ENCODE results near the gene MPL.
A peak's percentile ranks its signal among the peaks of the same experiment; 100 is the strongest.

MPL gene

GRCh38 chr1:43339584-43340232, 2.1 kb downstream of the MPL start:
- H3K23ac ChIP-seq (ENCODE audit: low read length): no peak overlapping the region
- H2BK5ac ChIP-seq (ENCODE audit: low read depth, low read length, poor library complexity): no peak overlapping the region
- no peak overlapping the region for H2BK120ac ChIP-seq (ENCODE audit: insufficient read depth, low read length, poor library complexity)
- H4K8ac ChIP-seq (ENCODE audit: low read depth, low read length): no peak overlapping the region
- H3K14ac ChIP-seq (ENCODE audit: low read length): no peak overlapping the region
- peak overlapping the region; percentile 51 for H2AK5ac ChIP-seq (ENCODE audit: low read length)
- H3K79me2 ChIP-seq (ENCODE audit: control insufficient read depth, insufficient read depth, low read length, poor library complexity): no peaks in the 10 kb centered on the region
- H4K12ac ChIP-seq (ENCODE audit: low read depth, low read length): no peak overlapping the region
- no peak overlapping the region for H3K4ac ChIP-seq (ENCODE audit: low read depth, low read length)
- H3K9ac ChIP-seq (ENCODE audit: low read length): no peak overlapping the region
- no peaks in the 10 kb centered on the region for H3K79me1 ChIP-seq (ENCODE audit: low read length)
- H2BK12ac ChIP-seq (ENCODE audit: low read length): no peak overlapping the region
- no peak for DNase-seq
- no peak overlapping the region for H4K91ac ChIP-seq (ENCODE audit: low read depth, low read length)
- H2AFZ ChIP-seq (ENCODE audit: insufficient read depth, low read length, poor library complexity): no peak overlapping the region
- H3K9me3 ChIP-seq (ENCODE audit: insufficient read depth, low read depth, low read length): peaks cover 2% of the 10 kb centered on the region
- H3K27ac ChIP-seq (ENCODE audit: low read depth, low read length): no peak overlapping the region
- no peaks in the 10 kb centered on the region for H3K4me1 ChIP-seq (ENCODE audit: control insufficient read depth in 1 of 2, insufficient read depth in 2 of 2, low read length in 2 of 2)
- no peak overlapping the region for H3K18ac ChIP-seq (ENCODE audit: low read length)
- no CpG with 5 or more reads among the region's 6 CpGs for WGBS (ENCODE audit: extremely low coverage, insufficient coverage, insufficient read length)
- no peak overlapping the region for H3K4me2 ChIP-seq (ENCODE audit: low read length)
- no peak overlapping the region for H3K4me3 ChIP-seq (ENCODE audit: low read depth, low read length)
- H3K27me3 ChIP-seq (ENCODE audit: insufficient read depth, low read length): no peaks in the 10 kb centered on the region
- H3K36me3 ChIP-seq (ENCODE audit: control insufficient read depth in 1 of 2, insufficient read depth in 2 of 2, low read length in 2 of 2): no peaks in the 10 kb centered on the region

- H4K12ac ChIP-seq (ENCODE audit: low read depth, low read length): no peak overlapping the region
- DNase-seq: no peak
- H3K23ac ChIP-seq (ENCODE audit: low read length): no peak overlapping the region
- no peak overlapping the region for H3K4me2 ChIP-seq (ENCODE audit: low read length)
- H3K4me3 ChIP-seq (ENCODE audit: low read depth, low read length): no peak overlapping the region
- H2AK5ac ChIP-seq (ENCODE audit: low read length): no peak overlapping the region
- H2BK12ac ChIP-seq (ENCODE audit: low read length): no peak overlapping the region
- H3K79me2 ChIP-seq (ENCODE audit: control insufficient read depth, insufficient read depth, low read length, poor library complexity): no peaks in the 10 kb centered on the region
- H3K79me1 ChIP-seq (ENCODE audit: low read length): no peaks in the 10 kb centered on the region
- H3K18ac ChIP-seq (ENCODE audit: low read length): no peak overlapping the region
- no peaks in the 10 kb centered on the region for H3K4me1 ChIP-seq (ENCODE audit: control insufficient read depth in 1 of 2, insufficient read depth in 2 of 2, low read length in 2 of 2)
- H4K91ac ChIP-seq (ENCODE audit: low read depth, low read length): no peak overlapping the region
- no peak overlapping the region for H4K8ac ChIP-seq (ENCODE audit: low read depth, low read length)
- H2BK5ac ChIP-seq (ENCODE audit: low read depth, low read length, poor library complexity): no peak overlapping the region
- no peak overlapping the region for H2AFZ ChIP-seq (ENCODE audit: insufficient read depth, low read length, poor library complexity)
- no peak overlapping the region for H3K27ac ChIP-seq (ENCODE audit: low read depth, low read length)
- H3K27me3 ChIP-seq (ENCODE audit: insufficient read depth, low read length): no peaks in the 10 kb centered on the region
- 100% methylated on average over 1 of the region's 1 CpG for WGBS (ENCODE audit: extremely low coverage, insufficient coverage, insufficient read length)
- no peak overlapping the region for H3K4ac ChIP-seq (ENCODE audit: low read depth, low read length)
- H2BK120ac ChIP-seq (ENCODE audit: insufficient read depth, low read length, poor library complexity): no peak overlapping the region
- no peaks in the 10 kb centered on the region for H3K36me3 ChIP-seq (ENCODE audit: control insufficient read depth in 1 of 2, insufficient read depth in 2 of 2, low read length in 2 of 2)
- H3K14ac ChIP-seq (ENCODE audit: low read length): no peak overlapping the region
- H3K9ac ChIP-seq (ENCODE audit: low read length): no peak overlapping the region
- H3K9me3 ChIP-seq (ENCODE audit: insufficient read depth, low read depth, low read length): peaks cover 2% of the 10 kb centered on the region
Measured at GRCh38 chr1:43340559-43340958, 2.9 kb downstream of the MPL start.

GRCh38 chr1:43344267-43344850, 6.7 kb downstream of the MPL start:
- H3K9ac ChIP-seq (ENCODE audit: low read length): no peak overlapping the region
- no peak overlapping the region for H3K23ac ChIP-seq (ENCODE audit: low read length)
- H3K27me3 ChIP-seq (ENCODE audit: insufficient read depth, low read length): no peaks in the 10 kb centered on the region
- no peak overlapping the region for H4K91ac ChIP-seq (ENCODE audit: low read depth, low read length)
- no peak overlapping the region for H3K18ac ChIP-seq (ENCODE audit: low read length)
- peaks cover 3 to 4% of the 10 kb centered on the region in 2 experiments for H3K4me1 ChIP-seq (ENCODE audit: control insufficient read depth in 1 of 2, insufficient read depth in 2 of 2, low read length in 2 of 2)
- no peak overlapping the region for H2AK5ac ChIP-seq (ENCODE audit: low read length)
- H3K4me3 ChIP-seq (ENCODE audit: low read depth, low read length): no peak overlapping the region
- H2BK120ac ChIP-seq (ENCODE audit: insufficient read depth, low read length, poor library complexity): no peak overlapping the region
- H3K4me2 ChIP-seq (ENCODE audit: low read length): no peak overlapping the region
- no peak overlapping the region for H2BK5ac ChIP-seq (ENCODE audit: low read depth, low read length, poor library complexity)
- no peak overlapping the region for H2AFZ ChIP-seq (ENCODE audit: insufficient read depth, low read length, poor library complexity)
- no peak overlapping the region for H4K8ac ChIP-seq (ENCODE audit: low read depth, low read length)
- no peak overlapping the region for H3K4ac ChIP-seq (ENCODE audit: low read depth, low read length)
- H3K27ac ChIP-seq (ENCODE audit: low read depth, low read length): no peak overlapping the region
- peaks cover 9% of the 10 kb centered on the region for H3K79me1 ChIP-seq (ENCODE audit: low read length)
- no CpG with 5 or more reads among the region's 4 CpGs for WGBS (ENCODE audit: extremely low coverage, insufficient coverage, insufficient read length)
- H3K79me2 ChIP-seq (ENCODE audit: control insufficient read depth, insufficient read depth, low read length, poor library complexity): peaks cover 7% of the 10 kb centered on the region
- H3K36me3 ChIP-seq (ENCODE audit: control insufficient read depth in 1 of 2, insufficient read depth in 2 of 2, low read length in 2 of 2): no peaks in the 10 kb centered on the region
- H2BK12ac ChIP-seq (ENCODE audit: low read length): no peak overlapping the region
- no peak overlapping the region for H3K14ac ChIP-seq (ENCODE audit: low read length)
- no peak for DNase-seq
- H4K12ac ChIP-seq (ENCODE audit: low read depth, low read length): no peak overlapping the region
- no peaks in the 10 kb centered on the region for H3K9me3 ChIP-seq (ENCODE audit: insufficient read depth, low read depth, low read length)

GRCh38 chr1:43345120-43345519, 7.5 kb downstream of the MPL start:
- Histone ChIP-seq H2BK120ac (ENCODE audit: insufficient read depth, low read length, poor library complexity) (no peak overlapping the region), H3K27me3 (ENCODE audit: insufficient read depth, low read length) (no peaks in the 10 kb centered on the region), H3K4me1 (ENCODE audit: control insufficient read depth in 1 of 2, insufficient read depth in 2 of 2, low read length in 2 of 2) (peaks cover 3 to 4% of the 10 kb centered on the region in 2 experiments), H3K4me3 (ENCODE audit: low read depth, low read length) (no peak overlapping the region), H2AK5ac (ENCODE audit: low read length) (no peak overlapping the region), H3K14ac (ENCODE audit: low read length) (no peak overlapping the region), H3K79me1 (ENCODE audit: low read length) (peaks cover 9% of the 10 kb centered on the region), H3K9me3 (ENCODE audit: insufficient read depth, low read depth, low read length) (no peaks in the 10 kb centered on the region), H3K4me2 (ENCODE audit: low read length) (no peak overlapping the region), H4K12ac (ENCODE audit: low read depth, low read length) (no peak overlapping the region), H3K4ac (ENCODE audit: low read depth, low read length) (no peak overlapping the region), H4K8ac (ENCODE audit: low read depth, low read length) (no peak overlapping the region), H2BK12ac (ENCODE audit: low read length) (no peak overlapping the region), H3K79me2 (ENCODE audit: control insufficient read depth, insufficient read depth, low read length, poor library complexity) (peaks cover 7% of the 10 kb centered on the region), H3K9ac (ENCODE audit: low read length) (no peak overlapping the region), H2BK5ac (ENCODE audit: low read depth, low read length, poor library complexity) (no peak overlapping the region), H2AFZ (ENCODE audit: insufficient read depth, low read length, poor library complexity) (no peak overlapping the region), H3K18ac (ENCODE audit: low read length) (no peak overlapping the region), H3K23ac (ENCODE audit: low read length) (no peak overlapping the region), H4K91ac (ENCODE audit: low read depth, low read length) (no peak overlapping the region), H3K27ac (ENCODE audit: low read depth, low read length) (no peak overlapping the region), H3K36me3 (ENCODE audit: control insufficient read depth in 1 of 2, insufficient read depth in 2 of 2, low read length in 2 of 2) (no peaks in the 10 kb centered on the region)
- peak in 1 of 2 donors; percentile 51 for DNase-seq
- 100% methylated on average over 1 of the region's 3 CpGs for WGBS (ENCODE audit: extremely low coverage, insufficient coverage, insufficient read length)
